Epithelial cell of esophagus (primary cell): ENCODE data around the gene CGB2.
"Not testable (repeated sequence)": the region's sequence is repeated elsewhere in the genome, so short reads cannot be mapped to it uniquely, and the experiment has no call there.

Source experiments
- DNase-seq: peaks from one replicate; pipeline ENCODE4 v3.0.0; 2010; ENCODE audit warnings: low read depth
- H3K4me3 ChIP-seq: 2 replicates; pipeline ENCODE4 v1.5.1; 2011; ENCODE audit warnings: mild to moderate bottlenecking, low read length, control low read depth
- TF ChIP-seq, protein P1 (sequence below): IDR thresholded peaks from 2 replicates; pipeline ENCODE4 v1.5.1; 2011; ENCODE audit warnings: low read depth, mild to moderate bottlenecking, low read length, control low read depth, inconsistent platforms; ENCODE audit not compliant: insufficient read depth; ENCODE audit errors: missing control alignments

Gene CGB2

DNA sequence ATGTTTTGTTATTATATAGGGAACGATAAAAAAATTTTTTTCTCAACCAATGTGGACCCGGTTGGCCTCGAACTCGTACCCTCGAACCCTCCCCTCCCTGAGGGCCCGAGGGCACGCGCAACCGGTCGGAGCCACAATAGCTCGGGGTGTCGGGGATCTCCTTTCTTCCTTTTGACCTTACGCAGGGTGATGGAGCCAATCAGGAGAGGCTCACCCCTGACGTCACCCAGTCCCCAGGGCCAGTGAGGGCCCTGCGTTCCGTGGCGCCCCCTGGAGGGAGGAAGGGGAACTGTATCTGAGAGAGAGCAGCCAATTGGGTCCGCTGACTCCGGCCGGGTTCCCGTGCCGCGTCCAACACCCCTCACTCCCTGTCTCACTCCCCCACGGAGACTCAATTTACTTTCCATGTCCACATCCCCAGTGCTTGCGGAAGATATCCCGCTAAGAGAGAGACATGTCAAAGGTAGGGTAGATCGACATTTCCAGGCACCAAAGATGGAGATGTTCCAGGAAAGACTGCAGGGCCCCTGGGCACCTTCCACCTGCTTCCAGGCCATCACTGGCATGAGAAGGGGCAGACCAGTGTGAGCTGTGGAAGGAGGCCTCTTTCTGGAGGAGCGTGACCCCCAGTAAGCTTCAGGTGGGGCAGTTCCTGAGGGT, at the start of gene CGB2:
TSS of gene CGB2 (plus strand) at position 249 of the 660 bp plus-strand sequence. CDS start at position 455, 206 bp downstream.
- not testable (repeated sequence) for H3K4me3 ChIP-seq, DNase-seq
- TF ChIP-seq, protein P1, sequence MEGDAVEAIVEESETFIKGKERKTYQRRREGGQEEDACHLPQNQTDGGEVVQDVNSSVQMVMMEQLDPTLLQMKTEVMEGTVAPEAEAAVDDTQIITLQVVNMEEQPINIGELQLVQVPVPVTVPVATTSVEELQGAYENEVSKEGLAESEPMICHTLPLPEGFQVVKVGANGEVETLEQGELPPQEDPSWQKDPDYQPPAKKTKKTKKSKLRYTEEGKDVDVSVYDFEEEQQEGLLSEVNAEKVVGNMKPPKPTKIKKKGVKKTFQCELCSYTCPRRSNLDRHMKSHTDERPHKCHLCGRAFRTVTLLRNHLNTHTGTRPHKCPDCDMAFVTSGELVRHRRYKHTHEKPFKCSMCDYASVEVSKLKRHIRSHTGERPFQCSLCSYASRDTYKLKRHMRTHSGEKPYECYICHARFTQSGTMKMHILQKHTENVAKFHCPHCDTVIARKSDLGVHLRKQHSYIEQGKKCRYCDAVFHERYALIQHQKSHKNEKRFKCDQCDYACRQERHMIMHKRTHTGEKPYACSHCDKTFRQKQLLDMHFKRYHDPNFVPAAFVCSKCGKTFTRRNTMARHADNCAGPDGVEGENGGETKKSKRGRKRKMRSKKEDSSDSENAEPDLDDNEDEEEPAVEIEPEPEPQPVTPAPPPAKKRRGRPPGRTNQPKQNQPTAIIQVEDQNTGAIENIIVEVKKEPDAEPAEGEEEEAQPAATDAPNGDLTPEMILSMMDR, result peak; percentile 36

DNA sequence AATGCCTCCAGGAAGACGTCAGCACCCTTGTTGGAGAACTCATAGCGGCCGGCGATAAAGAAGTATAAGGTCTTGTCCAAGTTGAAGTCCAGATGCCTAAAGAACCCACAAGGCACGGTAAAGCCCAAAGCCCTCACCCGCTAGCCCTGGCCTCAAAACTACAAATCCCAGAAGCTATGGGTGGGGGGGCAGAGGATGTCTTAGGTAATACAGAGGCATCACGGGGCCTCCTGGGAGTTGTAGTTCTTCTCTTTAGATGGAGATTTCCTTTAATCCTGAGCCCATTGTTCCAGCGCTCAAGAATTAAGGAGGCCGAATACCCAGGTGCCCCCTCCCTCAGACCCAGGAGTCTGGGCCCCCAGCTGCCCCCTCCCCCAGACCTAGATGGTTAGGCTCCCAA, 49.4 kb upstream of the CGB2 start:
- DNase-seq, result no peak
- TF ChIP-seq, protein P1, result no peak
- no peak overlapping the region for H3K4me3 ChIP-seq

DNA sequence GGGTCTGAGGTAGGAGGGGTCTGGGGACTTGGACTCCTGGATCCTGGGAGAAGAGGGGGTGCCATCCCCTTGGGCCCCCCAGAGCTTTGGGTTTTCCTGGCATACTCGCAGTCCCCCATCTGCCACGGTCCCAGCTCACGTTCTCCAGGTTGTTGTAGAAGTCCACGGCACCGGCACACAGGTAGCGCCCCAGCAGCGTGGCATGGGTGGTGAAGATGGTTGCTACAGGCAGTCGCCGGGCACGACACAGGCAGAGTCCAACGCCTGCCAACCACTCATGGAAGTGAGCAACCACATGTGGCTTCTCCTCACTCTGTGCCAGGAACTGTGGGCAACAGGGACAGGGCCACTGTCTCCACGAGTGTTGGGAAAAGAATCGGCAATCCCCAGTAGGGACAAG, 46.0 kb upstream of the CGB2 start:
- no peak for DNase-seq
- TF ChIP-seq, protein P1, result no peak
- no peak overlapping the region for H3K4me3 ChIP-seq

DNA sequence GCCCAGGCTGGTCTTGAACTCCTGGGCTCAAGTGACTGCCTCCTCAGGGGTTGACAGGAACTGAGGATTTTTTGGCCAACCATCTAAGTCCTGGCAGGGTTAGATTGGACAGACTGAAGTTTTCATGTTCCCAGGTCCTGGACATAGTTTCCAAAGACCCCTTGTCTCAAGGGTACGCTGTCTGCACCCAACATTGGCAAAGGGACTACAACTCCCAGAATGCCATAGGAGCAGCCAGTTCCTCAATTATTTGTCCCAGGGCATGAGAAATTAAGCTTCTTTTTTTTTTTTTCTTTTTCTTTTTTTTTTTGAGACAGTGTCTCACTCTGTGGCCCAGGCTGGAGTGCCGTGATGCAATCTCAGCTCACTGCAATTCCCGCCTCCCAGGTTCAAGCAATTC, 45.5 kb upstream of the CGB2 start:
- no peak overlapping the region for H3K4me3 ChIP-seq
- DNase-seq, result no peak
- TF ChIP-seq, protein P1, result no peak

DNA sequence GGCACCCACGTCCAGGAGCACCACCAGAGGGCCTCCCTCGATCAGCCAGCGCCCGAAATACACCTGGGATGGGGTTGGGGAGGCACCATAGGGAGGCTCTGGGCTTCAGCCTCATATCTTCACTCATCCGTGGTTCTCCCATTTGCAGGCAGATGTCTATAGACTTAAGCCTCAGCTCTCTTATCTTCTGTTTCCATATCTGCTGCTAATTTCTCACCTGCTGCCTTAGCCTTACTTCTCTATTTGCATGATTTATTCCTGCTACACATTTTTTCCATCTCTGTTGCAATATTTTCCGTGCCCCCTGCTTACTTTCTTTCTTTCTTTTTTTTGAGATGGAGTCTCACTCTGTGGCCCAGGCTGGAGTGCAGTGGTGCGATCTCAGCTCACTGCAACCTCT, 44.4 kb upstream of the CGB2 start:
- TF ChIP-seq, protein P1, result no peak
- H3K4me3 ChIP-seq, result no peak overlapping the region
- no peak for DNase-seq

DNA sequence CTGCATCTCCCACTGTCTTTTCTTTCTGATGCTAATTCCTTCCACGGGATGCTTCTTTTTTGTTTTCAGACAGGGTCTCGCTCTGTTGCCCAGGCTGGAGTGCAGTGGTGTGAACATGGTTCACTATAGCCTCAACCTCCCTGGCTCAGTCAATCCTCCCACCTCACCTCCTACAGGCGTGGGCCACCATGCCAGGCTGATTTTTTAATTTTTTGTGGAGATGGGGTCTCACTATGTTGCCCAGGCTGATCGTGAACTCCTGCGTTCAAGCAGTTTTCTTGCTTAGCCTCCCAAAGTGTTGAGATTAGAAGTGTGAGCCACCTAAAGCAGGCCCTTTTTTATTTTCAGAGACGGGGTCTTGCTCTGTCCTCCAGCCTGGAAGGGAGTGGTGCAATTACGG, 43.4 kb upstream of the CGB2 start:
- TF ChIP-seq, protein P1, result no peak
- H3K4me3 ChIP-seq, result no peak overlapping the region
- DNase-seq, result no peak

DNA sequence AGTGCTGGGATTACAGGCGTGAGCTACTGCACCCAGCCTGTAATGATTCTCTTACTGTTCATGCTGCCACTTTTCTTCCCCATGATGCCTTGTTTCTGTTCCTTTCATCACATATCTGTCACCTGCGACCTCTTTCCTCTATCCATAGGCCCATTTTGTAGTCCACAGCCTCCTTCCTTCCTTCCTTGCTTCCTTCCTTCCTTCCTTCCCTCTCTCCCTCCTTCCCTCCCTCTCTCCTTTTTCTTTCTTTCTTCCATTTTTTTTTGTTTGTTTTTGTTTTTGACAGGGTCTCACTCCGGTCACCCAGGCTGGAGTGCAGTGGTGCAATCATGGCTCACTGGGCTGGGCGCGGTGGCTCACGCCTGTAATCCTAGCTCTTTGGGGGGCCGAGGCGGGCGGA, 42.8 kb upstream of the CGB2 start:
- DNase-seq, result no peak
- TF ChIP-seq, protein P1, result no peak
- no peak overlapping the region for H3K4me3 ChIP-seq
